Ishikawa (cell line): Measurements from ENCODE around the gene EGFR.

ENCODE experiments used
- CEBPB ChIP-seq: IDR thresholded peaks from 2 replicates; pipeline ENCODE4 v1.6.1; 2012
- CREB1 ChIP-seq: IDR thresholded peaks from 2 replicates; pipeline ENCODE4 v1.6.1; 2012; ENCODE audit warnings: low read depth
- EGR1 ChIP-seq: IDR thresholded peaks from 2 replicates; pipeline ENCODE4 v1.6.1; 2012
- EP300 ChIP-seq: IDR thresholded peaks from 2 replicates; pipeline ENCODE4 v1.6.1; 2012; ENCODE audit warnings: borderline replicate concordance
- FOXM1 ChIP-seq: IDR thresholded peaks from 2 replicates; pipeline ENCODE4 v1.6.1; 2012; ENCODE audit warnings: low read depth, borderline replicate concordance
- MAX ChIP-seq: IDR thresholded peaks from 2 replicates; pipeline ENCODE4 v1.6.1; 2012
- NFIC ChIP-seq: IDR thresholded peaks from 2 replicates; pipeline ENCODE4 v1.6.1; 2012
- RAD21 ChIP-seq: IDR thresholded peaks from 2 replicates; pipeline ENCODE4 v1.6.1; 2012; ENCODE audit warnings: low read depth
- REST ChIP-seq: IDR thresholded peaks from 2 replicates; pipeline ENCODE4 v1.6.1; 2012; ENCODE audit warnings: low read depth, mild to moderate bottlenecking
- TAF1 ChIP-seq: IDR thresholded peaks from 2 replicates; pipeline ENCODE4 v1.6.1; 2012; ENCODE audit warnings: low read depth, mild to moderate bottlenecking
- TCF12 ChIP-seq: IDR thresholded peaks from 2 replicates; pipeline ENCODE4 v1.6.1; 2012; ENCODE audit warnings: low read depth
- USF1 ChIP-seq: IDR thresholded peaks from 2 replicates; pipeline ENCODE4 v1.6.1; 2012
- YY1 ChIP-seq: IDR thresholded peaks from 2 replicates; pipeline ENCODE4 v1.6.1; 2012; ENCODE audit warnings: low read depth

- TF ChIP-seq REST, result no peak
- no peak for TF ChIP-seq EGR1
- TF ChIP-seq CREB1, result no peak
- TF ChIP-seq RAD21, result no peak
- TF ChIP-seq EP300, result no peak
- TF ChIP-seq YY1, result no peak
- TF ChIP-seq USF1, result no peak
- TF ChIP-seq NFIC, result no peak
- TF ChIP-seq TAF1, result no peak
- TF ChIP-seq CEBPB, result no peak
- no peak for TF ChIP-seq FOXM1
- TF ChIP-seq MAX, result no peak
- TF ChIP-seq TCF12, result no peak
Observed at GRCh38 chr7:55212176-55212575, 193.4 kb downstream of the EGFR start.
